Activated CD8-positive, alpha-beta memory T cell treated with anti-CD3 and anti-CD28 coated beads for 48 hours (primary cell): ENCODE measurements around the gene EML6.
"Not testable (repeated sequence)": the region's sequence is repeated elsewhere in the genome, so short reads cannot be mapped to it uniquely, and the experiment has no call there.

ENCODE experiments used
- DNase-seq, 3 experiments: peaks; one replicate each; pipeline ENCODE4 v3.0.0-alpha.2; 2020; ENCODE audit warnings: low read depth in 2 of 3, low spot score in 2 of 3

The EML6 gene

GRCh38 chr2:54871457-54872107 is 148.1 kb downstream of the EML6 start:
- no peak for DNase-seq

GRCh38 chr2:54872780-54873179 is 149.3 kb downstream of the EML6 start:
- DNase-seq: no peak

- DNase-seq: not testable (repeated sequence)
Observed at GRCh38 chr2:54873236-54873635, 149.8 kb downstream of the EML6 start.

GRCh38 chr2:54876764-54877163 is 153.3 kb downstream of the EML6 start:
- DNase-seq: no peak

GRCh38 chr2:54878182-54878581 is 154.7 kb downstream of the EML6 start:
- DNase-seq: no peak

GRCh38 chr2:54879032-54879431 is 155.6 kb downstream of the EML6 start:
- no peak for DNase-seq

GRCh38 chr2:54879598-54880332 is 156.3 kb downstream of the EML6 start:
- no peak for DNase-seq

- DNase-seq: no peak
Observed at GRCh38 chr2:54880428-54880827, 157.0 kb downstream of the EML6 start.

GRCh38 chr2:54881759-54882158 is 158.3 kb downstream of the EML6 start:
- DNase-seq: no peak

- DNase-seq: no peak
Observed at GRCh38 chr2:54885891-54886290, 162.4 kb downstream of the EML6 start.

- DNase-seq: no peak
Observed at GRCh38 chr2:54887850-54888545, 164.5 kb downstream of the EML6 start.

- no peak for DNase-seq
Observed at GRCh38 chr2:54889053-54889452, 165.6 kb downstream of the EML6 start.

- no peak for DNase-seq
Observed at GRCh38 chr2:54891909-54892308, 168.4 kb downstream of the EML6 start.

- DNase-seq: no peak
Observed at GRCh38 chr2:54894467-54894866, 171.0 kb downstream of the EML6 start.

GRCh38 chr2:54895730-54896129 is 172.3 kb downstream of the EML6 start:
- DNase-seq: no peak

GRCh38 chr2:54897420-54898310 is 174.2 kb downstream of the EML6 start:
- DNase-seq: no peak

- DNase-seq: no peak
Observed at GRCh38 chr2:54898456-54899226, 175.2 kb downstream of the EML6 start.

- no peak for DNase-seq
Observed at GRCh38 chr2:54899576-54900200, 176.2 kb downstream of the EML6 start.

GRCh38 chr2:54901224-54901986 is 177.9 kb downstream of the EML6 start:
- DNase-seq: no peak
